Limb (tissue), 2 donors: ENCODE data around the gene IQCH.
A peak's percentile ranks its signal among the peaks of the same experiment; 100 is the strongest.

Experiments used
- DNase-seq, 2 donors: peaks; one replicate each; pipeline ENCODE4 v3.0.0-alpha.2; 2016; ENCODE audit errors: extremely low spot score in 2 of 2

Gene IQCH

DNA sequence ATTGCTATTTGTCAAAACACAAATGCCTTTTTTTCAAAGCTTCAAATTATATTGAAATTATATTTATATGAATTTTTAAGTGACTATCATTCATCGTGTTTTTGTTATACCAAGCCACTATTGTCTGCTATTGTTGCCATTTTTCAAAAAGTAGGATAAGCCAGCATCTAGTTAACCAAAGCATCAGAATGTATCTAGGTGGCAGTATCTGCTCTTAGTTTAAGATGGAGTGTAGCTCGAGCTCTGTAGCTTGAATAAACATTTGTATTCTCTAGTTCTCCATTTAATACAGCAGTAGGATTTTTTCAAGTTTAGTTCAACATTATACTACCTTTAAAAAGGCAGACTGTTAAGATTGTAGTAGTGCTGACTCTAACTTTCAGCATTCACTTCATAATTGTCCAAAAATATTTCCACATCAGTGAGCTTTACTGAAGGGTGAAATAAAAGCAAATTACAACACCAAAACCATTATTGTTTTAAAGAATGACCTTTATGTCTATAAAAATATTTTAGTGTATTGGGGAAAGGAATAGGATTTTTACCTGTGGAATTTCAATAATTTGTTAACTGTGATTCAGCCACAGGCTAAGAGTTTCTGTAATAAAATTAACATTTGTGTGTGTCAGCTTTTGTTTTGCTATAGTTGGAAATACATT, 246.7 kb downstream of the IQCH start:
- peak in 1 of 2 donors; percentile 38 for DNase-seq

DNA sequence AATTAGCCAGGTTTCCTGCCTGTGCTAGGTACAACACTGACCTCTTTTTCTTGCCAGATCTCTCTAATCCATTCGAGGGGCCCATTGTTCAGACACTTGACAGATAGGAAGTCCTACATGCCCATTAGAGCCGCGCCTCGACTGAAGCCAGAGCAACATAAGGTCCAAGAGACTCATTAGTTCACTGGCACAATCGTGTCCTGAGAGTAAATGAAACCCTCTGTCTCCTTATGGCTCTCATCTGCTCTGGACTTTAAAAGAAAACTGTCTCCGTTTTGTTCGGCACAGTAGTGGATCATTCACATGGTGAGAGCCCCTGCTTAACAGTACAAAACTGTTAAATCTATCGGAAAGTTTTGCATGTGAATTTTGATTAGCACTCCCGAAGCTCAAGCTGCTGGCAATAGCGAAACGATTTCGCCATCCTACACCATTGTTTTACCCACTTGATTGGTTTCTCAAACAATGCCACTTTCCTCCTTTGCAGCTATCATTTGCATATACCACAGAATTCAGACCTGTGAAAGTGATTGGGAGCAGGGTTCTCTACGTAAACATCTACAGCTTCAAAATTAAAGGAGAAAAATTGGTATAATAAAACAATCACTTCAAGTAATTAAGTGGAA, 247.4 kb downstream of the IQCH start:
- DNase-seq, result no peak

- DNase-seq, result no peak
These were observed 249.5 kb downstream of the IQCH start for GRCh38 chr15:67504056-67504455.

DNA sequence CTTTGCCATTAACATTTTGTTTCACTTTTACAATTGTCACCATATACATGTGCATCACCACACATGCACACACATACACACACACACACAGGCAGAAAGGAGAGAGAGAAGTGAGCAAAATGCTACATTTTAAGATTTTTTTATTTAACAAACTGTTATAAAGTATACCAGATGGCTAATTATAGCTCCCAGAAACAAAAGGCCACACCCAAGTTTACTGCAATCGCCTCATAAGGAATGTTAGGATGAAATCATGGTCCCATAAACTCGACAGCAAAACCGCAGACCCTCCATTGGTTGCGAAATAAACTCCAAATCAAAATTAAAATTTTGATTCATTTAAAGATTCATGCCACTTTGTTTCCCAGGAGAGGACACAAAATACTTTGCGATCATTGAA, 250.2 kb downstream of the IQCH start:
- no peak for DNase-seq

DNA sequence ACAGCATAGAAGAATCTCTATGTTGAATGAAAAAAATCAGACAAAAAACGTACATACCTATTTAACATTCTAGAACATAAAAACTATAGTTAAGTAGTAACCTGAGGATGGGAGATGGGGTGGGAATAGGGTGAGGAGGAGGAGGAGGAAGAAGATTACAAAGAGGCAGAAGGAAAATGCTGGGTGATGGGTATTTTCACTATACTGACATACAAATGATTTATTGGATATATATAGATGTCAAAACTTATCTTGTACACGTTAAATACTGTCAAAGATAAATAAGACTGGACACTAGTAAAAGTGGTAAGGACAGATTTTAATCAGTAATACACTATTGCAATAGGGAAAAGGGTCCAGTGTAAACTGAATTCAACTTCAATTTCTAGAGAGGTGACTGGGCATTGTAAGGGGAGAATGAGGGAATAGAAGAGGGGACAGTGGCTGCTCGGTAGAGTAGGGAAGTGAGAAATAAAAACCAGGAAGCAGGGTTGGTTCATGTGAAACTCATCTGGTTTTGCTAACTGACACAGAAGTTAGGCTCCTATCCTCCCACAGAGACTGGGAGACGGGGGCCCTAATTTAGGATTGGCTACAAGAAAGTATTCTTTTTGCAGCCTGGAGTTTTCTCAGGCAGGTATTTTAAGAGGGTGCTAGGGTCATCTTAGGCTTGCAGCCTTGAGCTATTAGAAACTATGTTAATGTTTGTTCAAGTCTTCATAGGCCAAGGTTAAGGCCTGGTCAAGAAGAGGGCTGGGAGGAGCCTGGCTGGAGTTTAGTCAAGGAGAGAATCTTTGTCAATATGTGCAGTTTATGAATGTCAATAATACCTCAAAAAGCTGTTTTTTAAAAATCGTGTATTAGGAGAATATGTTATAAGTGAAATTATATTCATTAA, 251.3 kb downstream of the IQCH start:
- DNase-seq, result no peak

GRCh38 chr15:67506775-67507747, 252.5 kb downstream of the IQCH start:
- DNase-seq, result no peak

GRCh38 chr15:67508407-67508806, 253.8 kb downstream of the IQCH start:
- no peak for DNase-seq

GRCh38 chr15:67509918-67510317, 255.3 kb downstream of the IQCH start:
- DNase-seq, result no peak

DNA sequence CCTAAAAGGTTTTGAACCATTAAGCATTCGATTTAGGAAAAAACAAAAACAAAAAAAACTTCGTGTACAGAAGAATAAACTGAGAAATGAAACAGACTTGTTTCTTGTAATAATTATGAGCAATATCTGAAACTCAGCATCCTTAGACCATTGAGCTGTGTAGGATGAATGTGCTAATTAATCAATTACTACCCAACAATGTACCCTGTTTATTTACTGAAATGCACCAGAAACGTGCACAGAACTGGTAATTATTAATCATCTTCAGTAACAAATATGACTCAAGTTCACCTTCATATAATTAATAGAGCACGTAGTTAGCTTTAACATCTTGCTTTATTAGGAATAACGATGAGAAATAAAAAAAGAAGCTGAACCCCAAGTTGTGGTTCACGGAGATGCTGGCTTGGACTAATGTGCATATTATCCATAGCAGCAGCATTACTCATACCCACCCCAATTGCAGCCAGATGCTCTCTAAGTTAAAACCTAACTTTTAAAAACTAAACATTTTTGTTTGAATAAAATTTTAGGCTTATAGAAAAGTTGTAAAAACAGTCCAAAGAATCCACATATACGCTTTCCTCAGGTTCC, 256.1 kb downstream of the IQCH start:
- DNase-seq, result no peak

DNA sequence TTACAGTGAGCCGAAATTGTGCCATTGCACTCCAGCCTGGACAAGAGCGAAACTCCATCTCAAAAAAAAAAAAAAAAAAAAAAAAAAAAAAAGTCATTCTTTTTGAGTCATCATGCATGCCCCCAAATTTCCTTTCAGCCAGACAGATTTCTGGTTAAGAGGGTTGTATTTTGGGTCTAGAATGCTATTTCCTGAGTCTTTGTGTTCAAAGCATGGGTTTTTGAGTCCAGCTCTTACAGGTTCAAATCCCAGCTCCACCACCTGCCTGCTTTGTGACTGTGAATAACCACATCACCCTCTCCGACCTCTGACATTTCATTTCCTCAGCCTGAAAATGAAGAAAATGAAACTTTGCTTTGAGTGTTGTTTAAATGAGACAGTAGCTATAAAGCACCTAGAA, 257.0 kb downstream of the IQCH start:
- no peak for DNase-seq

DNA sequence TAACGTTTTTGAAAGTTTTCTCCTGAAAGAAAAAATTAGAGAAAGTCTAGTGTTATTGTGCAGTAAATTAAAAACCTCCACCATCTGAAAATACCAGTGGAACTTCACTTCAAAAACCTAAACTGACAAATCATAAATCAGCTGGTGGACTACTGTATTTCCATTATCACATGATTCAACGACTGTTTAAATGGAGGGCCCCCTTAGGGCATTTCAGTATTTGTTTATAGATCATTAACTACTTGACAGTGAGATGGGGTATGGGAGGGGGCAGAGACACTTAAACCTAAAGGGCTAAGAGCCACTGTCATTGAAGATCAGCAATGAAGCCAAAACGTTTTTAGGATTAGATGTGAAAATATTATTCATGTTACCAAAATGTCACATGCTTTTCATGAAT, 257.6 kb downstream of the IQCH start:
- no peak for DNase-seq

DNA sequence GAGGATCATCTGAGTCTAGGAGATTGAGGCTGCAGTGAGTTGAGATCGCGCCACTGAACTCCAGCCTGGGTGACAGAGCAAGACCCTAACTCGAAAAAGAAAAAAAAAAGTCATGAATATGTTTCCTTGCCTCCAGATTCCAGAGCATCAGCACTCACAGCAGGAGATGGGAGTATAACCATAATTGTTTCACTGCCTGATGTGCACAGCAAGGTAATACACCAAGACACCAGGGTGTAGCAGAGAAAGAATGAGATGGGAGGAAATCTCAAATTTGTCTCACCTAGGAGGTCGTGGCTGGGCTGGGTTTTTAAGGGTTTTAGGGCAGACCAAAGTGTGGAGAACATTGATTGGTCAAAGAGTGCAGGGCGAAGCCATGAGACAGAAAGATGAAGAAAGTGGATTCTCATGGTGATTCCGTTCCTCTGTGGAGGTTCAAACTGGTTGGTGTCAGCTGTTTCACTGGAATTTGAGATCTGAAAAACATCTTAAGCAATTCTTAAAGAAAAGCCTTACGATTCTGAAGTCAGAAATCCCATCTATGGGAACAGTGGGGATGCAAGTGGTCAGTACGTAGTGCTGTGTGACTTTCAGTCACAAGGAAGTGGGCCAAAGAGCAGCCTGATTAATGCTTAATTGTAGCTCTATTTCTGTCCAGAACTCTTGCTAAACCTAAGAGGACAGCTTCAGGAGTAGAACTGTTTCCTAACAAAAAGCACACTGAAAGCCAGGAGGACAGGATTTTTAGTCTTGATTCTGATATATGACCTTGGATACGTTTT, 258.5 kb downstream of the IQCH start:
- no peak for DNase-seq

DNA sequence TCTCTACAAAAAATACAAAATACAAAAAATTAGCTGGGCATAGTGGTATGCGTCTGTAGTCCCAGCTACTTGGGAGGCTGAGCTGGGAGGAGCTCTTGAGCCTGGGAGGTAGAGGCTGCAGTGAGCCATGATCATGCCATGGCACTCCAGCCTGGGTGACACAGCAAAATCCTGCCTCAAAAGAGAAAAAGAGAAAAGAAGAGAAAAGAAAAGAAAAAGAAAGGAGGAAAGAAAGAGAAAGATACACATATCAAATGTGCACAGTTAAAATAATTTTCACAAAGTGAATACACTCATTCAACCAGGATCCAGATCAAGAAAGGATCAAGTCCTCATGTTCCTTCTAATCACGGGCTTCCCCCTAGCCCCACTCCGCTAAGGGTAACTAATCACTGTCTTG, 260.5 kb downstream of the IQCH start:
- DNase-seq, result no peak

DNA sequence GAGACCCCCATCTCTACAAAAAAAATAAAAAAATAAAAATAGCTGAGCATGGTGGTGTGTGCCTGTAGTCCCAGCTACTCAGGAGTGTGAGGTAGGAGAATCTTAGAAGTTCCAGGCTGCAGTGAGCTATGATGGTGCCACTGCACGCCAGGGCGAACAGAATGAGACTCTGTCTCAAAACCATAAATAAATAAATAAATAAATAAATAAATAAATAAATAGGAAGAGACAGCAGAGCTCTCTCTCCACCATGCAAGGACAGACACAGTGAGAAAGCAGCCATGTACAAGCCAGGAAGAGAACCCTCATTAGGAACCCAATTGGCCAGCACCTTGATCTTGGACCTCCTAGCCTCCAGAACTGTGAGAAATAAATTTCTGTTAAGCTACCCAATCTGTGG, 261.0 kb downstream of the IQCH start:
- DNase-seq, result no peak

- DNase-seq, result no peak
These were observed 265.9 kb downstream of the IQCH start for GRCh38 chr15:67520321-67521028.

DNA sequence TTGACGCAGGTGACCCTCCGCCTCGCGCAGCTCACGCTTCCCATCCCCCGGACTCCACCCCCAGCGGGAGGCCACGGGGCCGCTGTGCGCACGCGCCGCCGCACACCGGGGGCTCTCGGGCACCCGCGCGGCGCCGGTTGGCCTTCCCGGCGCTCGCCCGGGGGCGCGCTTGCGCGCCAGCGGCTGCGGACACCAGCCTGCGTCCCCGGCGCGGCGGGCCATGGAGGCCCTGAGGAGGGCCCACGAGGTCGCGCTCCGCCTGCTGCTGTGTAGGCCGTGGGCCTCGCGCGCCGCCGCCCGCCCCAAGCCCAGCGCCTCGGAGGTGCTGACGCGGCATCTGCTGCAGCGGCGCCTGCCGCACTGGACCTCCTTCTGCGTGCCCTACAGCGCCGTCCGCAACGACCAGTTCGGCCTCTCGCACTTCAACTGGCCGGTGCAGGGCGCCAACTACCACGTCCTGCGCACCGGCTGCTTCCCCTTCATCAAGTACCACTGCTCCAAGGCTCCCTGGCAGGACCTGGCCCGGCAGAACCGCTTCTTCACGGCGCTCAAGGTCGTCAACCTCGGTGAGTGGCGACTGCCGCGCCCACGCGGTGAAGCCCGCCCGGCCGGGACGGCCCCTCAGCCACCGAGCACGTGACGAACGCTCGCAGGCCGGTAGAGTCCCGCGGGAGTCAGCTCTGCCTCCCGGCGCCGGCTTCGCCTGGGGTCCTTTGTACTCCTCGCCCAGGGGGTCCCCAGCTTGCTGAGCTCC, 266.6 kb downstream of the IQCH start, which contains the start of gene C15orf61:
Gene C15orf61 (plus strand): TSS at position 103 of the 754 bp plus-strand sequence. CDS start 118 bp downstream, at position 221.
- DNase-seq, result peak; percentile 80 to 90

DNA sequence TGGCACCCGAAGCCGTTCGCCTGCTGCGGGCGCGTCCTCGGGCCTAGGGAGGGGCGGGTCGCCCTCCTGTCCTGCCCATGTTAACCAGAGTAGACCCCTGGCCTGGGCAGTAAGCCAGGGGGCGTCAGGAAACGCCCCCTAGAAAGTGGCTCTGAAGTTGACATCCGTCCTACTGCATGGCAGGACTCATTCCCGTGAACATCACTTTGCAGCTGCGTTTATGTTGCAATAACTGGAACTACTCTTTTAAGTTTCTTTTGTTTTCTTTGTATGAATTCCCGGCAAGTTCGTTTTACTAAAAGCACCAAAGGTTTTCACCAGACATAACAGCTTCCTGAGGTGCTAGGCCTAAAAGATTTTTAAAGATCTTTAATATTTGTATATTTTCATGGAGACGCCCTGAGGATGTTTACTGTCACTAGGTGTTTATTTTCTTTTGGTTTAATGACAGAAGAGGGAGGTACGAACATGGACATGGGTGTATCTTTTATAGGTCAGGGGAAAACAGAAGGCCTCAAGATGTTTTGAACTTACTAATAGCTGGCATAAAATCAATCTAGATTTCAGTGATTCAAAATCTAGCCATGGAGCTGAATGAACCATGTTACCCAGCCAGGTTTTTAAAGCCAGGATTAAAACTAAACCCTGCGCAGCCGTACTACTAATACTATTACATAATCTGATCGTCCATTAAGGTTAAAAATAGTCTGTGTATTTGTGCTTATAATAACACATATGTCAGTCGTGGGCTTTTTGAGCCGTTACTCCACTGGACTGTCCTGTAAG, 267.4 kb downstream of the IQCH start:
- peak in 1 of 2 donors; percentile 39 for DNase-seq

DNA sequence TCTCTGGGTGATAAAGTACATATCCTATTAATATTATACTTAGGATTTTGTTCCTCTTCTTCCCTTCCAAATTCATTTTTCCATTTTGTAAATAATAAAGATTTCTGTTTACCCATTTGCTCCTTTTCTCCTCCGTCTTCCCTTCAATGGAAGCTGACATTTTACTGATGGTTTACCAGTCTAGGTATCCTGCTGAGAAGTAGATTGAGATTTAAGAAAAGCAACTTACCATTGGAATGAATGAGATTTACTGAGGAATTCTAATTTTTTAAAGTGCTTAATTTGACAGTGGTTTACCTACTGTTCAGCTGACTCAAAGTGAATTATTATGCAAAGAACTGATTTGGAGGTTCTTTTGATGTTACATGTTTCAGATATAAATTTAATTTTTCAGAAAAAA, 268.7 kb downstream of the IQCH start:
- DNase-seq, result no peak
